Nephron progenitor cell (in vitro differentiated cells): Measurements from ENCODE around the gene PDIA4.

Experiments used
- DNase-seq: peaks from one replicate; pipeline ENCODE4 v3.0.0; 2021
- H3K27ac Mint-ChIP-seq: 2 replicates; pipeline ENCODE4 v1.8.0; 2021; ENCODE audit warnings: mild to moderate bottlenecking, moderate library complexity, mixed read lengths
- H3K27me3 Mint-ChIP-seq: 2 replicates; pipeline ENCODE4 v1.8.0; 2021; ENCODE audit warnings: mild to moderate bottlenecking, low read depth, mixed read lengths; ENCODE audit not compliant: poor library complexity
- H3K36me3 Mint-ChIP-seq: 2 replicates; pipeline ENCODE4 v1.8.0; 2021; ENCODE audit warnings: low read depth, mixed read lengths
- H3K4me1 Mint-ChIP-seq: 2 replicates; pipeline ENCODE4 v1.8.0; 2021; ENCODE audit warnings: mixed read lengths
- H3K4me3 Mint-ChIP-seq: 2 replicates; pipeline ENCODE4 v1.8.0; 2021; ENCODE audit warnings: mild to moderate bottlenecking, moderate library complexity, mixed read lengths
- H3K9me3 Mint-ChIP-seq: 2 replicates; pipeline ENCODE4 v1.8.0; 2021; ENCODE audit warnings: mild to moderate bottlenecking, moderate library complexity, mixed read lengths
- CTCF ChIP-seq: fragments of 200-600 bp; sonication (generic); IDR thresholded peaks from 2 replicates; pipeline ENCODE4 v1.5.0; 2021; ENCODE audit warnings: antibody characterized with exemption

The PDIA4 gene

GRCh38 chr7:148978091-148978490 lies 50.2 kb downstream of the PDIA4 start:
- Mint-ChIP-seq H3K4me3 (peak overlapping the region; percentile 15), H3K36me3 (peaks cover 8% of the 10 kb centered on the region), H3K27ac (no peak overlapping the region), H3K4me1 (peaks cover 32% of the 10 kb centered on the region), H3K27me3 (peaks cover 3% of the 10 kb centered on the region), H3K9me3 (peaks cover 13% of the 10 kb centered on the region)
- no peak for TF ChIP-seq CTCF
- no peak for DNase-seq

GRCh38 chr7:148975896-148976295 lies 52.4 kb downstream of the PDIA4 start:
- no peak for DNase-seq
- H3K27me3 Mint-ChIP-seq, result peaks cover 3% of the 10 kb centered on the region
- no peak for TF ChIP-seq CTCF
- H3K27ac Mint-ChIP-seq, result peak overlapping the region; percentile 41
- peaks cover under 1% of the 10 kb centered on the region for H3K36me3 Mint-ChIP-seq
- peaks cover 5% of the 10 kb centered on the region for H3K9me3 Mint-ChIP-seq
- no peak overlapping the region for H3K4me3 Mint-ChIP-seq
- peaks cover 33% of the 10 kb centered on the region for H3K4me1 Mint-ChIP-seq

GRCh38 chr7:148973256-148973655 lies 55.0 kb downstream of the PDIA4 start:
- H3K4me3 Mint-ChIP-seq, result no peak overlapping the region
- H3K27me3 Mint-ChIP-seq, result no peaks in the 10 kb centered on the region
- no peak for TF ChIP-seq CTCF
- H3K4me1 Mint-ChIP-seq, result peaks cover 31% of the 10 kb centered on the region
- no peak for DNase-seq
- H3K36me3 Mint-ChIP-seq, result no peaks in the 10 kb centered on the region
- H3K27ac Mint-ChIP-seq, result no peak overlapping the region
- no peaks in the 10 kb centered on the region for H3K9me3 Mint-ChIP-seq

DNA sequence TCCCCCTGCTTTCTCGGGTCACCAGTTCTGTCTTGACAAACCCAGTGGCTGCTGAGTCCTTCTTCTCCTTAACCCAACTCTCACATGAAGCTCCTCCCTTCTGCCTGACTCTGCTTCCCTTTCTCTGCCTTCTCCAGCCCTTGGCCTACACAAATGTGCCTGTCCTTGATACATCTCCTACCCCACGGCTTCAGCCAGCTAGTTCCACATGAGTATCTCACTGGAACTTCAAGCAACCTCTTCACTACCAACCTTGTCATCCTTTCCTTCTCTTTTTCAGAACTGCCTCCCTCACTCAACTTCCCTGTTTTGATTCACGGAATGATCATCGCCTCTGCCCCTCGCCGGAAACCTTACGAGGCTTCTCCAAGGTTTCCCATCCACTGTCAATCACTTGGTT lies 55.9 kb downstream of the PDIA4 start:
- TF ChIP-seq CTCF, result no peak
- no peak for DNase-seq
- no peaks in the 10 kb centered on the region for H3K27me3 Mint-ChIP-seq
- no peaks in the 10 kb centered on the region for H3K36me3 Mint-ChIP-seq
- no peak overlapping the region for H3K27ac Mint-ChIP-seq
- H3K4me3 Mint-ChIP-seq, result no peak overlapping the region
- peaks cover 26% of the 10 kb centered on the region for H3K4me1 Mint-ChIP-seq
- no peaks in the 10 kb centered on the region for H3K9me3 Mint-ChIP-seq

GRCh38 chr7:148967602-148968001 lies 60.7 kb downstream of the PDIA4 start:
- Mint-ChIP-seq H3K4me3 (no peak overlapping the region), H3K36me3 (no peaks in the 10 kb centered on the region), H3K27me3 (peaks cover 2% of the 10 kb centered on the region), H3K27ac (no peak overlapping the region), H3K4me1 (peaks cover 28% of the 10 kb centered on the region), H3K9me3 (no peaks in the 10 kb centered on the region)
- TF ChIP-seq CTCF, result no peak
- DNase-seq, result no peak

GRCh38 chr7:148967032-148967372 lies 61.3 kb downstream of the PDIA4 start:
- Mint-ChIP-seq H3K36me3 (no peaks in the 10 kb centered on the region), H3K27ac (no peak overlapping the region), H3K4me3 (peak overlapping the region; percentile 50), H3K9me3 (no peaks in the 10 kb centered on the region), H3K27me3 (peaks cover 2% of the 10 kb centered on the region), H3K4me1 (peaks cover 26% of the 10 kb centered on the region)
- no peak for TF ChIP-seq CTCF
- no peak for DNase-seq
